Brain microvascular endothelial cell (primary cell): Measurements from ENCODE around the gene ELSPBP1.

ENCODE experiments used
- DNase-seq: peaks from one replicate; pipeline ENCODE4 v3.0.0-alpha.2; 2020
- H3K27ac ChIP-seq: fragments of 250-450 bp; sonication (Bioruptor Pico); 2 replicates; pipeline ENCODE4 v1.5.1; 2020; ENCODE audit warnings: mild to moderate bottlenecking, moderate library complexity
- H3K27me3 ChIP-seq: fragments of 250-450 bp; sonication (Bioruptor Pico); replicated peaks from 2 replicates; pipeline ENCODE4 v1.5.1; 2020; ENCODE audit warnings: mild to moderate bottlenecking
- H3K36me3 ChIP-seq: fragments of 250-450 bp; sonication (Bioruptor Pico); replicated peaks from 2 replicates; pipeline ENCODE4 v1.5.1; 2020; ENCODE audit warnings: mild to moderate bottlenecking
- H3K4me3 ChIP-seq: 2 replicates; pipeline ENCODE4 v1.5.1; 2011; ENCODE audit warnings: low read depth, mild to moderate bottlenecking, control low read depth, low read length, moderate library complexity
- CTCF ChIP-seq: IDR thresholded peaks from 2 replicates; pipeline ENCODE4 v1.5.1; 2011; ENCODE audit warnings: low read depth, mild to moderate bottlenecking, moderate library complexity, low read length, control low read depth, inconsistent platforms; ENCODE audit errors: missing control alignments
- in situ Hi-C: cut with HindIII; loops from 2 replicates; pipeline ENCODE4 v1.10.0; 2017; ENCODE audit warnings: low sequenced_read_pairs, low pct_ligation_motif_present

The ELSPBP1 gene

GRCh38 chr19:48030073-48030472, 35.6 kb downstream of the ELSPBP1 start:
- in situ Hi-C loops, result no loop called here
- TF ChIP-seq CTCF, result no peak
- no peak for DNase-seq
- Histone ChIP-seq H3K27ac (no peak overlapping the region), H3K36me3 (no peaks in the 10 kb centered on the region), H3K4me3 (no peak overlapping the region), H3K27me3 (no peaks in the 10 kb centered on the region)

- no peak for TF ChIP-seq CTCF
- H3K27me3 ChIP-seq, result no peaks in the 10 kb centered on the region
- in situ Hi-C loops, result no loop called here
- no peak overlapping the region for H3K27ac ChIP-seq
- H3K4me3 ChIP-seq, result no peak overlapping the region
- no peaks in the 10 kb centered on the region for H3K36me3 ChIP-seq
- DNase-seq, result no peak
Measured at GRCh38 chr19:48033604-48034003, 39.2 kb downstream of the ELSPBP1 start.

GRCh38 chr19:48036765-48037164, 42.3 kb downstream of the ELSPBP1 start:
- H3K27me3 ChIP-seq, result no peaks in the 10 kb centered on the region
- H3K36me3 ChIP-seq, result no peaks in the 10 kb centered on the region
- DNase-seq, result no peak
- H3K27ac ChIP-seq, result no peak overlapping the region
- TF ChIP-seq CTCF, result no peak
- in situ Hi-C loops, result no loop called here
- no peak overlapping the region for H3K4me3 ChIP-seq

GRCh38 chr19:48041877-48042580, 47.6 kb downstream of the ELSPBP1 start:
- in situ Hi-C loops, result no loop called here
- TF ChIP-seq CTCF, result no peak
- DNase-seq, result no peak
- no peak overlapping the region for H3K4me3 ChIP-seq
- H3K27me3 ChIP-seq, result no peaks in the 10 kb centered on the region
- no peaks in the 10 kb centered on the region for H3K36me3 ChIP-seq
- no peak overlapping the region for H3K27ac ChIP-seq

GRCh38 chr19:48043675-48044258, 49.3 kb downstream of the ELSPBP1 start, which contains the start of gene CABP5:
Gene CABP5, minus strand, starts transcription at chr19:48044079. Its CDS starts 157 bp downstream, at chr19:48043922.
- H3K36me3 ChIP-seq, result no peaks in the 10 kb centered on the region
- in situ Hi-C loops, result no loop called here
- DNase-seq, result no peak
- no peak within 1 kb of the TSS for H3K27ac ChIP-seq
- no peaks in the 10 kb centered on the region for H3K27me3 ChIP-seq
- H3K4me3 ChIP-seq, result no peak within 1 kb of the TSS
- no peak for TF ChIP-seq CTCF
